Activated CD4-positive, alpha-beta memory T cell treated with anti-CD3 and anti-CD28 coated beads, Interleukin-2, amount 10 ng/mL, durations not matched to agents 7 days and 5 days (primary cell): ENCODE data around the gene N4BP2. TPM values are rescaled to one million over a fixed set of nuclear protein-coding genes. Genes with fewer than 3 reads are reported as not detected.

Experiments
- CTCF ChIA-PET: fragments of 350-600 bp; sonication (Branson Sonifier 250); formaldehyde crosslinking; loops from one replicate; lab custom pipeline; 2021; ENCODE audit warnings: antibody characterized with exemption, inconsistent platforms; lab: Charles Lee
- POLR2A ChIA-PET: fragments of 350-600 bp; sonication (Branson Sonifier 250); formaldehyde crosslinking; loops from one replicate; lab custom pipeline; 2021; ENCODE audit warnings: antibody characterized with exemption; lab: Charles Lee
- DNase-seq: peaks from one replicate; pipeline ENCODE4 v3.0.0-alpha.2; 2020
- H3K27ac Mint-ChIP-seq: one replicate; pipeline ENCODE4 v1.8.0; 2021; ENCODE audit warnings: mild to moderate bottlenecking, mixed read lengths
- H3K27me3 Mint-ChIP-seq: one replicate; pipeline ENCODE4 v1.8.0; 2021; ENCODE audit warnings: mixed read lengths
- H3K36me3 Mint-ChIP-seq: one replicate; pipeline ENCODE4 v1.8.0; 2021; ENCODE audit warnings: low read depth, mixed read lengths
- H3K4me1 Mint-ChIP-seq: one replicate; pipeline ENCODE4 v1.8.0; 2021; ENCODE audit warnings: mixed read lengths
- H3K4me3 Mint-ChIP-seq: one replicate; pipeline ENCODE4 v1.8.0; 2021; ENCODE audit warnings: mild to moderate bottlenecking, mixed read lengths
- H3K9me3 Mint-ChIP-seq: one replicate; pipeline ENCODE4 v1.8.0; 2021; ENCODE audit warnings: mixed read lengths
- total RNA-seq, 2 experiments: library from RNA; stranded (reverse); gene quantifications; one replicate each; pipeline ENCODE4 v1.2.3, GENCODE V29; 2021

The N4BP2 gene
- total RNA-seq, 2 experiments from 2014 or later = 22.5 to 26.8 TPM

DNA sequence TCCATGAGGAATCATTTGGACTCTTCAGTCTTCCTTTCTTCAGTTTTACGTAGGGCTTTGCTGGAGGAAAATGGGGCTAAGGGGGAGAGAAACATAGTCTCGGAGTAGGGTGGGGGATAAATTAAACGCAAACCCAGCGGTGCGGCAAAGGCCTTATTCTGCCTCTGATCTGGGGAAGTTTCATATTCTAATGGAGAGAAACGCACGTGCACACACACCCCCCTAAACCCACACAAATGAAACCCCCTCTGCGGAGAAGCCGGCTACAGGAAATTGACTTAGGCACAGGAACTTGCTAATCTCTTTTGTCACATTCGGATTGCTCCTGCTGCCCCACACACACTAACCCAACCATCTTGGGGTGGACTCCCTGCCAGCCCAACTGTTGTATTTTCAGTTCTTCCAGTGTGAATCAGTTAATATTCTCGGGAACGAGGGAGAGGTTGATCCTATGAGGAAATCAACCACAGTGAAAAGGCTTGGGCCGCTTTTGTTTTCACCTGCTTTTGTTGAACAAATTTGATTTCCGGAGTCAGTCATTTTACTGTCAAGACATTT is 140.2 kb downstream of the N4BP2 start, which contains the start of gene RHOH:
RHOH (plus strand) TSS at position 308 of the 558 bp plus-strand sequence. CDS start 46,356 bp downstream, outside the sequence.
- POLR2A ChIA-PET = interaction anchor here (0.7 to 7.9 kb wide), 19 partner anchors 9 to 1165 kb away, joined by 3 to 333 read pairs (median 10); partner anchors contain the start of genes N4BP2 and TMEM156
- H3K27ac Mint-ChIP-seq = peak within 1 kb of the TSS; percentile 99
- H3K4me3 Mint-ChIP-seq = peak within 1 kb of the TSS; percentile 97
- DNase-seq = peak; percentile 75
- H3K9me3 Mint-ChIP-seq = no peaks in the 10 kb centered on the region
- peaks cover 48% of the 10 kb centered on the region for H3K36me3 Mint-ChIP-seq
- H3K27me3 Mint-ChIP-seq = no peaks in the 10 kb centered on the region
- CTCF ChIA-PET = interaction anchor here (0.8 to 3.1 kb wide), 9 partner anchors 11 to 120 kb away, joined by 3 to 20 read pairs (median 6); no protein-coding TSS in a partner anchor
- H3K4me1 Mint-ChIP-seq = peaks cover 47% of the 10 kb centered on the region

DNA sequence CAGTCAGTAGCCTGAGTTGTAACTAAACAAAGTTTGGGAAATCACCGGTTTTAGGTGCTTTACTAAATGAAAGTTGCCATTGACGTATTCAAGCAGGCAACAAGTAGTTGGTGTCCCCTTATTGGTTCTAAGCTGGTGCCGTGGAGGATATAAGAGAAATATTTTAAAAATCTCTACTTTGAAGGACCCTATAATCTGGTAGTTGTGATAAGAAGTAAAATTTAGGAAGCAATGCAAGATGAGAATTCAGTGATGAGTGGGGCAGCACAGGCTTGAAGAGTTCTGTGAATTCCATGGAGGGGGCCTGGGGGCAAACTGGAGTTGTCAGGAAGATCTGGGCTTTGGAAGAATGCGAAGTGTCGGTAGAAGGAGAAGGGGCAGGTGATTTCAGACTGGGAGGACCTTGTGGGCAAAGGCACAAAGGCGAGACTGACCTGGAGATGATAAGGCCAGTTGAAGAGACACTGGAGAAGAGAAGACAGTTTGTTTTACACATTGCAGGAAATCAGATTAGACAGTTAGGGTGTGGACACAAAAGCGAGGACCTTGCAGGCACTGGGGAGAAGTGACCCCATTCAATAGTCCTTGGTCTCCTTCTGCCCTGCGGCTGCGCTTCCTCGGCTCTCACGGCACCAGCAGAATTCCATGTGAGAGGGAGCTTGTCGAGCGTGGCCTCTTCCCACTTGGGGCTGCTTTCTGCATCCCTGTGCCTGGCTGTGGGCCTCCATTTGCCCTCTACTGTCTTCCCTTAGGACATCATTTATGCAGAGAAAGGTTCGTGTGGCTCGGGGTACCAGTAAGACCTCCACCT is 141.4 kb downstream of the N4BP2 start:
- peaks cover 59% of the 10 kb centered on the region for H3K36me3 Mint-ChIP-seq
- peak overlapping the region; percentile 97 for H3K4me3 Mint-ChIP-seq
- ChIA-PET CTCF (interaction anchor here (0.8 to 2.8 kb wide), 10 partner anchors 9 to 142 kb away, joined by 3 to 20 read pairs (median 6); partner anchors contain the start of gene N4BP2), POLR2A (interaction anchor here (0.9 to 7.9 kb wide), 16 partner anchors 10 to 1166 kb away, joined by 3 to 333 read pairs (median 10); partner anchors contain the start of genes N4BP2 and TMEM156)
- no peaks in the 10 kb centered on the region for H3K27me3 Mint-ChIP-seq
- no peaks in the 10 kb centered on the region for H3K9me3 Mint-ChIP-seq
- peak overlapping the region; percentile 99 for H3K27ac Mint-ChIP-seq
- peaks cover 44% of the 10 kb centered on the region for H3K4me1 Mint-ChIP-seq
- DNase-seq = no peak

DNA sequence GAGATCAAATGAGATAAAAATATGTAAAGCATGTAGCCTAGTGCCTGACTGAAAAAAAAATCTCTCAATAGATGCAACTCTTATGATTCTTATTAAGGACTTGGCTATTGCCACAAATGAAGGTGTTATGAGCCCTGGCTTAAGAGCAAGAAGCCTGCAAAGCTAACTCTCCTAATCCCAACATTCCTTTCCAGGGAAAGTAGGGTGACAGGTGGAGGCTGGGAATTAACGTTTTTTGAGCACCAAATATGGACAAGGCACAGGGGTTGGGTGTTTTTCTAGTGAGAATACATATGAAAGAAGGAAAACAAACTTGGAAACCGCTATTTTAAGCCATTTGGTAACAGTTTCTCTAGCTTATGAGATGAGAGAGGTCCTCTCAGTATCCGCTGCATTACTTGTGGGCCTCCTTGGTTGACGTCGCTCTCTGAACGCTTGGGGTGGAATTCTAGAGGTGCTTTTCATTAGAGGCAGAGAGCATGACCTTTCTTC is 142.6 kb downstream of the N4BP2 start:
- DNase-seq = no peak
- Mint-ChIP-seq H3K4me1 (peaks cover 42% of the 10 kb centered on the region), H3K36me3 (peaks cover 69% of the 10 kb centered on the region), H3K27me3 (no peaks in the 10 kb centered on the region), H3K9me3 (no peaks in the 10 kb centered on the region), H3K4me3 (peak overlapping the region; percentile 97), H3K27ac (peak overlapping the region; percentile 99)
- ChIA-PET CTCF (interaction anchor here (0.5 to 2.8 kb wide), 10 partner anchors 9 to 143 kb away, joined by 3 to 20 read pairs (median 4); partner anchors contain the start of gene N4BP2), POLR2A (interaction anchor here (1.0 to 7.9 kb wide), 22 partner anchors 10 to 845 kb away, joined by 3 to 333 read pairs (median 8); partner anchors contain the start of genes N4BP2 and UBE2K)

DNA sequence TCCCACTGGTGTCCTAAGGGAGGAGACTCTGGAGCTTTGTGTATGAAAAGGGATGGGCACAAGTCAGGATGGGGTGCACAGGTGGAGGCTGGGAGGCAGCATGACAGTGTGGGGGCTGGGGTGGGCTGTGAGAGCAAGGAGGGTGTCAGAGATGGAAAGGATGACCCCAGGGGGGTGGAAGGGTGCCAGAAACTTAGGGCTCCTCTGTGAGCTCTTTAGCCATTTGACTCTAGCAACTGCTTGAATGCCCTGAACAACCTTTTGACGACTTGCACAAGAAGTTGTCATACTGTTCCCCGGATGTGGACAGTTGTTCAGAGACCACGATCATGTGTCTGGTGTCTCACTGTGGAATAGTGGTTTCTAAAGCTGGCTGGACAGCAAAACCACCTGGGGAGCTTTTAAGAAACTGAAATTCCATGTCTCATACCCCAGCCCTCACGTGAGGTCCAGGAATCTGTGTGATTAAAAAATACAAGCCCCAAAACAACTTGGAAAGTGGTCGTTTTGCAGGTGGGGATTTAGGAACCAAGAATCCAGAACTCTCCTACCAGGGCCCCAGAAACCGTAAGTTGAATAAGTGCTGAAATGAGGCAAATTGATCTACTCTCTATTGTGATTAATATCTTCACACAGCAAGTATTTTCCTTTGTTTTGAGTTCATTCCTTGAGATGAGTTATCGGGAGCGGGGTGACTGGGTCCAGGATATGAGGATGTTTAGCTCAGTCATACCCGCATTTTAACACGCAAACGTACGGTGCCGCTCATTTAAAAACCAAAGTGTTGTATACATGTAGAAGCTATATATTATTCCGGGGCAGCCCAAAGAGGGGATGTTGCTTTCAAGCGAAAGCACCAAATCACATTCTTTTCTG is 143.6 kb downstream of the N4BP2 start:
- POLR2A ChIA-PET = interaction anchor here (0.9 to 7.9 kb wide), 29 partner anchors 9 to 846 kb away, joined by 3 to 333 read pairs (median 6); partner anchors contain the start of genes LIAS, N4BP2, RPL9 and UBE2K
- H3K36me3 Mint-ChIP-seq = peaks cover 78% of the 10 kb centered on the region
- H3K9me3 Mint-ChIP-seq = no peaks in the 10 kb centered on the region

DNA sequence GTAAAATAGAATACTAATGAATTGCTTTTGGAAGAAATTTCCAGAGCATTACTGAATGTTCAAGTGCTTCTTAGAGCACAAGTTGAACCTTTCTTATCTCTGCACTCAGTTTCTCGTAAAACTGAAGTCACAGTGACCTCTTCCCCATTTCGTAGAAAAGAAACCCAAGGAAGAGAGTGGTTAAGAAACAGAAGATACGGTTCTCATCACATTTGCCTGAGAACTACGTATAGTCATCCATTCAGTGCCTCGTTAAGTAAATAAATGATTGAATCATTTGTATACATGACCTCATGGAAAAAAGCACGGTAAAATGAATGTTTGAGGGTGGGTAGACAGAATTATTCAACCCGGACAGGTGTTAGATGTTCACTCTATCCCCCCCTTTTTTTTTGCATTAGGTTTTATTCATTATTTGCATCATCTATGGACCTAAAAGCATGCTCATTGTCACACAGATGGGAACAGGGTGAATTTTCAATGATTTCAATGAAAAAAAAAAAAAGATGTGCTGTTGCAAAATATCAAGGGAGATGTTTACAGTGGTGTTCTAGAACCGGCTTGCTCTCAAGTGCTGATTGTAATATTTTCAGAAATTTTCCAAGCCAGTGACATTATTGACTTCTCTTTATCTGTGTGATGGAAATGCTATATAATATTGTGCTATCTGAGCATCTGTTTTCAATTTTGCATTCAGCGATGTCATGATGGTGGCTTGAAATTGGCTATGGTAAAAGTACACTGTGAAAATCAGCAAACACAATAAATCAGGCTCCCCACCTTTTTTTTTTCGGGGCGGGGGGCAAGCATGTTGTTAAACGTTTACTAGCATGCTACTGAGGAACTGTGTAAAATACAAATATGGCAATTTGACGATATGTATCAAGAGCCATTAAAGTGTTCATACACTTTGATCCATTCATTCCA is 144.5 kb downstream of the N4BP2 start:
- Mint-ChIP-seq H3K27me3 (no peaks in the 10 kb centered on the region), H3K4me1 (peaks cover 42% of the 10 kb centered on the region), H3K4me3 (peak overlapping the region; percentile 97), H3K9me3 (no peaks in the 10 kb centered on the region), H3K36me3 (peaks cover 88% of the 10 kb centered on the region), H3K27ac (peak overlapping the region; percentile 99)
- CTCF ChIA-PET = interaction anchor here (0.7 to 2.8 kb wide), 11 partner anchors 10 to 145 kb away, joined by 4 to 20 read pairs (median 6); partner anchors contain the start of gene N4BP2
- POLR2A ChIA-PET = interaction anchor here (1.2 to 15.0 kb wide), 24 partner anchors 4 to 847 kb away, joined by 3 to 403 read pairs (median 10); partner anchors contain the start of genes N4BP2 and RHOH
- DNase-seq = no peak

More for the DNA sequence above, 143.6 kb downstream of the N4BP2 start:
- Mint-ChIP-seq H3K27ac (peak overlapping the region; percentile 99), H3K27me3 (no peaks in the 10 kb centered on the region), H3K4me3 (peak overlapping the region; percentile 97), H3K4me1 (peaks cover 43% of the 10 kb centered on the region)
- peak; percentile 86 for DNase-seq
- CTCF ChIA-PET = interaction anchor here (0.6 to 2.8 kb wide), 16 partner anchors 8 to 266 kb away, joined by 3 to 20 read pairs (median 4); partner anchors contain the start of gene N4BP2

DNA sequence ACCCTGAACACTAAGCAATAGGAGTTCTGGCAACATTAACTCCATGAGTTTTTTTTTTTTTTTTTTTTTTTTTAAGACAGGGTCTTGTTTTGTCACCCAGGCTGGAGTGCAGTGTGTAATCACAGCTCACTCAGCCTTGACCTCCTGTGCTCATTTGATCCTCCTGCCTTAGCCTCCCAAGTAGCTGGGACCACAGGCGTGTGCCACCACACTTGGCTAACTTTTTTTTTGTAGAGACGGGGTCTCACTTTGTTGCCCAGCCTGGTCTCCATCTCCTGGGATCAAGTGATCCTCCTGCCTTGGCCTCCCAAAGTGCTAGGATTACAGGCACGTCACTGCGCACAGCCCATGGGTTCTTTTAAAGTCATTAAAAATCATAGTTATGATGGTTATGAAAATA is 145.2 kb downstream of the N4BP2 start:
- DNase-seq = no peak
- H3K36me3 Mint-ChIP-seq = peaks cover 91% of the 10 kb centered on the region
- peaks cover 41% of the 10 kb centered on the region for H3K4me1 Mint-ChIP-seq
- peak overlapping the region; percentile 97 for H3K4me3 Mint-ChIP-seq
- no peaks in the 10 kb centered on the region for H3K27me3 Mint-ChIP-seq
- POLR2A ChIA-PET = interaction anchor here (0.6 to 15.0 kb wide), 10 partner anchors 5 to 146 kb away, joined by 3 to 403 read pairs (median 9); partner anchors contain the start of genes N4BP2 and RHOH
- H3K9me3 Mint-ChIP-seq = no peaks in the 10 kb centered on the region
- CTCF ChIA-PET = interaction anchor here (0.7 to 2.4 kb wide), 3 partner anchors 10 to 30 kb away, joined by 3 to 6 read pairs (median 5); no protein-coding TSS in a partner anchor
- peak overlapping the region; percentile 99 for H3K27ac Mint-ChIP-seq

DNA sequence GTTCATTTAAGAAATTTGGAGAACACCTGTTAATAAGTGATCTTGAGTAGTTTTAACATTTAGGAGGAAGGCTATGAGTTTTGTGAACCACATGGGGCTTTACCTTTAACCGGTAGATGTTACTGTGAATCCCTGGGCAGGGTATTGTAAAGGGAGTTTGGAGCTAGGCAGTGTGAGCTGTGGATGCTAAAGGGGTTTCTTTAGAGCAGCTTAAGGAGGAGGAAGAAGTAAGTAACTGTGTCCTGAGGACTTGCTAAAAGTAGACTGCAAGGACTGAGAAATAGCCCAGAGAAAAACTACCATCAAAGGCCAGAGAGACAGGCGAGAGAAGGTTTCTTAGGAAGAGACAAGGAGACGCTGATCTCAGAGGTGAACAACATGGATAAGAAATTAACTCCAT is 145.8 kb downstream of the N4BP2 start:
- no peak for DNase-seq
- ChIA-PET CTCF (interaction anchor here (0.7 to 2.4 kb wide), 4 partner anchors 9 to 52 kb away, joined by 3 to 6 read pairs (median 4); no protein-coding TSS in a partner anchor), POLR2A (interaction anchor here (0.6 to 15.0 kb wide), 11 partner anchors 5 to 147 kb away, joined by 3 to 403 read pairs (median 8); partner anchors contain the start of genes N4BP2 and RHOH)
- H3K4me3 Mint-ChIP-seq = peak overlapping the region; percentile 97
- H3K4me1 Mint-ChIP-seq = peaks cover 46% of the 10 kb centered on the region
- H3K9me3 Mint-ChIP-seq = no peaks in the 10 kb centered on the region
- H3K27ac Mint-ChIP-seq = peak overlapping the region; percentile 99
- peaks cover 92% of the 10 kb centered on the region for H3K36me3 Mint-ChIP-seq
- no peaks in the 10 kb centered on the region for H3K27me3 Mint-ChIP-seq

DNA sequence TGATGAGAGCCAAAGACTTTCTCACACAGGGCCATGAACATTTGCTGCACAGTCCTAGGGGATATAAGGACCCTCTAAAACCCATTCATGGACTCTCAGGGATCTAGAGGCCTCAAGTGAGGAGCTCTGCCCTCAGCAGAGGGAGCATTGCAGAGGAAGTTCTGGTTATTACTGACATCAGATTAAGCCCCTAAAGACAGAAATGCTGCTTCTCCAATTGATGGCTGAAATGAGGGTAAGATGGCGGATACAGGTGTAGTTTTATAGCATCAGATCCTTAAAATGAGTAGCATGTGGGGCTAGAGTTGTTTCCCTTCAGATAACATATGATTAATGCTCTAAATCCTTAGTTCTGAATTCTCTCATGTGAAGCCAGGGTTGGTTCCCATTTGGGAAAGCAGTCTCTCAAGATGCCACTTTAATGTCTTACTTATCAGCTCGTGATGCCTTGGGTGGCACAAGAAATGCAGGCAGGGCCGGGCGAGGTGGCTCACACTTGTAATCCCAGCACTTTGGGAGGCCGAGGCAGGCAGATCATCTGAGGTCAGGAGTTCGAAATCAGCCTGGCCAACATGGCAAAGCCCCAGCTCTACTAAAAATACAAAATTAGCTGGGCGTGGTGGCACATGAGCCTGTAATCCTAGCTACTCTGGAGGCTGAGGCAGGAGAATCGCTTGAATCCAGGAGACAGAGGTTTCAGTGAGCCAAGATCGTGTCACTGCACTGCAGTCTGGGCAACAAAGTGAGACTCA is 148.0 kb downstream of the N4BP2 start:
- Mint-ChIP-seq H3K4me3 (peak overlapping the region; percentile 97), H3K36me3 (peaks cover 83% of the 10 kb centered on the region), H3K27me3 (no peaks in the 10 kb centered on the region), H3K27ac (peak overlapping the region; percentile 99), H3K4me1 (peaks cover 57% of the 10 kb centered on the region), H3K9me3 (no peaks in the 10 kb centered on the region)
- CTCF ChIA-PET = interaction anchor here (1.2 to 6.5 kb wide), 8 partner anchors 24 to 148 kb away, joined by 4 to 44 read pairs (median 6); partner anchors contain the start of gene N4BP2
- DNase-seq = no peak
- POLR2A ChIA-PET = interaction anchor here (0.6 to 15.0 kb wide), 16 partner anchors 8 to 507 kb away, joined by 3 to 403 read pairs (median 12); partner anchors contain the start of genes N4BP2, RHOH and UBE2K

DNA sequence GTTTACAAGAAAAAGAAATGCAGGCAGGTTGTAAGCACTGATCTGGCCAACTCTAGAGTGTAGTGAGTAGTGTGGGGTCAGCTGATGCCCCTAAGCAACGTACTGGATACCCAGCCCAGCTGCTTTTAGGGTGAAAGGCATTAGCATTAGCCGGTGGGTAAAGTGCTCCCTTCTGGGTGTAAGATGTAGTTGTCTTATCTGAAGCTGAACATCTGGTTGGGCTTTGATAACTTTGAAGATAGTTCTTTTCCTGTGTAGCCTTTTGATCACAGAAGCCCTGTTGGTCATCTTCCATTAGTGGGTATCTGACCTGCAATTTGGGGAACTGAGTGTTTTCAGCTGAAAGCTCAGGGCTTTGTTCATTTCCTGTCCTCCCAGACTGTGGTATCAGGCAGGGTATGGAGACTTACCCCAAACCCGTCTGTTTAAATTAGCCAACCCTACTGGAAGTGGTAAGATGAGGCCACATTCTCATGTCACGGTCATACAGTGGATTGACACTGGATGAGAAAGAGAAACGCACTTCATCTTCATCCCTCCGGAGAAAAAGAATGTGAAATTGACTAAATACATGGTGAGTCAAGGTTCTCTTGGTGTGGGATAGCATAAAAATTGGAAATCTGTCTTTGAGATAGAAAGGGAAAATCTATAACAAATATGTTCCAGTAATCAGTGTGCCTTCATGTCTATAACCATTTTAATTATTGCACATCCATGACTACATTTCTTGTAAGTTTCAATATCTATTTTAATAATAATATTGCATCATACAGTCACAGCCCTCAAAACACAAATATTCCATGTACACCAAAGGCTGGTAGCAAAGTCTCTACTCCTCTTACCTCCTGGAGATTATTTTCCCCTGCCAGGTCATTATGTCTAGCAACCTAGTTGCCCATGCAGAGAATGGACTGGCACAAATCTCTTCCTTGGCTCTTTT is 148.9 kb downstream of the N4BP2 start:
- peak overlapping the region; percentile 99 for H3K27ac Mint-ChIP-seq
- ChIA-PET CTCF (interaction anchor here (0.6 to 6.5 kb wide), 12 partner anchors 8 to 149 kb away, joined by 3 to 44 read pairs (median 5); partner anchors contain the start of genes N4BP2 and RHOH), POLR2A (interaction anchor here (1.0 to 15.0 kb wide), 17 partner anchors 8 to 508 kb away, joined by 3 to 403 read pairs (median 11); partner anchors contain the start of genes N4BP2, RHOH and UBE2K)
- no peaks in the 10 kb centered on the region for H3K27me3 Mint-ChIP-seq
- peaks cover 82% of the 10 kb centered on the region for H3K36me3 Mint-ChIP-seq
- peak; percentile 66 for DNase-seq
- no peaks in the 10 kb centered on the region for H3K9me3 Mint-ChIP-seq
- H3K4me3 Mint-ChIP-seq = peak overlapping the region; percentile 97
- H3K4me1 Mint-ChIP-seq = peaks cover 64% of the 10 kb centered on the region
